HUES48 (cell line): ENCODE measurements around the gene VANGL1.

ENCODE experiments used
- H3K27ac ChIP-seq: one replicate; pipeline ENCODE4 v1.7.0; 2013; ENCODE audit warnings: low read depth, low read length, inconsistent platforms
- H3K27me3 ChIP-seq: 2 replicates; pipeline ENCODE4 v1.6.1; 2013; ENCODE audit warnings: mild to moderate bottlenecking, low read length; ENCODE audit not compliant: control insufficient read depth, insufficient read depth
- H3K36me3 ChIP-seq: 2 replicates; pipeline ENCODE4 v1.6.1; 2013; ENCODE audit warnings: low read length; ENCODE audit not compliant: control insufficient read depth, insufficient read depth
- H3K4me1 ChIP-seq: 2 replicates; pipeline ENCODE4 v1.6.1; 2013; ENCODE audit warnings: mild to moderate bottlenecking, low read length; ENCODE audit not compliant: control insufficient read depth, insufficient read depth
- H3K4me3 ChIP-seq: 2 replicates; pipeline ENCODE4 v1.5.1; 2013; ENCODE audit warnings: mild to moderate bottlenecking, low read depth, low read length
- H3K9ac ChIP-seq: 2 replicates; pipeline ENCODE4 v1.6.1; 2013; ENCODE audit warnings: mild to moderate bottlenecking, low read depth, low read length, moderate library complexity
- H3K9me3 ChIP-seq: 2 replicates; pipeline ENCODE4 v1.6.1; 2013; ENCODE audit warnings: low read length; ENCODE audit not compliant: control insufficient read depth, insufficient read depth

VANGL1 gene

GRCh38 chr1:115719285-115719684 is 77.5 kb downstream of the VANGL1 start:
- H3K27me3 ChIP-seq: no peaks in the 10 kb centered on the region
- no peak overlapping the region for H3K9ac ChIP-seq
- no peak overlapping the region for H3K27ac ChIP-seq
- no peaks in the 10 kb centered on the region for H3K9me3 ChIP-seq
- H3K36me3 ChIP-seq: no peaks in the 10 kb centered on the region
- H3K4me3 ChIP-seq: no peak overlapping the region
- H3K4me1 ChIP-seq: 0 out of 2 replicates have a peak, but pooled peaks cover 1% of the 10 kb centered on the region

GRCh38 chr1:115722221-115722620 is 80.5 kb downstream of the VANGL1 start:
- Histone ChIP-seq H3K4me3 (no peak overlapping the region), H3K27me3 (no peaks in the 10 kb centered on the region), H3K27ac (no peak overlapping the region), H3K9ac (no peak overlapping the region), H3K9me3 (no peaks in the 10 kb centered on the region), H3K36me3 (no peaks in the 10 kb centered on the region), H3K4me1 (no peaks in the 10 kb centered on the region)

- Histone ChIP-seq H3K27ac (no peak overlapping the region), H3K27me3 (no peaks in the 10 kb centered on the region), H3K4me1 (peaks cover 6% of the 10 kb centered on the region; the same call in 1 of the 2 replicates), H3K9ac (no peak overlapping the region), H3K9me3 (no peaks in the 10 kb centered on the region), H3K36me3 (no peaks in the 10 kb centered on the region), H3K4me3 (no peak overlapping the region)
These were observed 82.0 kb downstream of the VANGL1 start for GRCh38 chr1:115723756-115724155.

- Histone ChIP-seq H3K9ac (no peak overlapping the region), H3K9me3 (no peaks in the 10 kb centered on the region), H3K4me1 (peaks cover 6% of the 10 kb centered on the region; the same call in 1 of the 2 replicates), H3K36me3 (no peaks in the 10 kb centered on the region), H3K27me3 (no peaks in the 10 kb centered on the region), H3K4me3 (no peak overlapping the region), H3K27ac (no peak overlapping the region)
These were observed 83.8 kb downstream of the VANGL1 start for GRCh38 chr1:115725600-115725999.

- Histone ChIP-seq H3K36me3 (no peaks in the 10 kb centered on the region), H3K27ac (no peak overlapping the region), H3K9ac (no peak overlapping the region), H3K4me1 (peaks cover 6% of the 10 kb centered on the region; the same call in 1 of the 2 replicates), H3K4me3 (no peak overlapping the region), H3K27me3 (no peaks in the 10 kb centered on the region), H3K9me3 (no peaks in the 10 kb centered on the region)
These were observed 84.4 kb downstream of the VANGL1 start for GRCh38 chr1:115726161-115726560.

GRCh38 chr1:115726570-115726969 is 84.8 kb downstream of the VANGL1 start:
- no peaks in the 10 kb centered on the region for H3K9me3 ChIP-seq
- H3K4me3 ChIP-seq: no peak overlapping the region
- no peaks in the 10 kb centered on the region for H3K36me3 ChIP-seq
- H3K9ac ChIP-seq: no peak overlapping the region
- H3K27ac ChIP-seq: no peak overlapping the region
- peaks cover 6% of the 10 kb centered on the region; the same call in 1 of the 2 replicates for H3K4me1 ChIP-seq
- H3K27me3 ChIP-seq: no peaks in the 10 kb centered on the region

DNA sequence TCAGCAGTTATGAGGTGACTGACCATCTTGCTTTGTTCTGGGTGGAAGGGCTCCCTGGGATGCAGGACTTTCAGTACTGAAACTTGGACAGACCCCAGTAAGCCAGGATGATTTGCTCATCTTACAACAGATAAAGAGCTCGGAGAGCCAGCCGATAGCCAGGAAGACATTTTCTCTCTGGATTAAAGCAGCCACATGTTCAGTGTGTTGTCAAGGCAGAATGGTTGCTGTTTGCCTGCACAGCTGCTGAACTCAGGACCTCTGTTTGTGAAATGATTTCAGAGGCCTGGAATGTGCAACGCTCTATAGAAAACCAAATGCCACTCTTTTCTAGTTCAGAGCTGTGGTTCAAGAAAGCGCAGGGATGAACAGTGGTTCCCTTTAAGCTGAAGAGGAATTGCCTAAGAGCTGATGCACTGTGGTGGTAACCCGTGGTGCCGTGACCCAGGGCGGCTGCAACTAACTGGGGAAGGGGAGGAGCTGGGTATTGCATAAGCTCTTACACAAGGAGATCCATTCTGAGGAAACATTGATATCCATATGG is 86.0 kb downstream of the VANGL1 start:
- Histone ChIP-seq H3K9me3 (no peaks in the 10 kb centered on the region), H3K4me1 (peaks cover 6% of the 10 kb centered on the region; the same call in 1 of the 2 replicates), H3K27me3 (no peaks in the 10 kb centered on the region), H3K4me3 (no peak overlapping the region), H3K27ac (no peak overlapping the region), H3K9ac (no peak overlapping the region), H3K36me3 (no peaks in the 10 kb centered on the region)

- Histone ChIP-seq H3K4me3 (no peak overlapping the region), H3K4me1 (peaks cover 6% of the 10 kb centered on the region; the same call in 1 of the 2 replicates), H3K9me3 (no peaks in the 10 kb centered on the region), H3K36me3 (no peaks in the 10 kb centered on the region), H3K27ac (no peak overlapping the region), H3K27me3 (no peaks in the 10 kb centered on the region), H3K9ac (no peak overlapping the region)
These were observed 86.6 kb downstream of the VANGL1 start for GRCh38 chr1:115728341-115728740.

DNA sequence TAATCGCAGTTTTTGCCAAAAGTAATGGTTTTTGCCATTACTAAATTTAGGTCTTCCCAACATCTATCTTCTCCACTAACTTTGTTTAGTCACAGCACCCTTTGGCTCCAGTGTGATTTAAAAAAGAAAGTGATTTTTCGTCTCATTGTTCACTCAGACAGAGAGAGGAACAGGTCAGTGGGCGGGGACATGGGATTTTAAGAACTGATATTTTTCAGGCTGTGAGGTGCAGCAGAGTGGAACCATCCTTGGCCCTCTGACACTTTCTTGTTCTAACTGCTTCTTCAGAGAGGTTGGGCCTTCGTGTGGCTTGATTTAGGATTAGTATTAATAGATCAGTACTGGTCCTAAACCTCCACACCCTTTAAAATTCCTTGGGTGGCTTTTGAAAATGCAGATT is 88.0 kb downstream of the VANGL1 start:
- no peak overlapping the region for H3K4me3 ChIP-seq
- H3K4me1 ChIP-seq: peaks cover 6% of the 10 kb centered on the region; the same call in 1 of the 2 replicates
- H3K27me3 ChIP-seq: no peaks in the 10 kb centered on the region
- no peak overlapping the region for H3K9ac ChIP-seq
- no peak overlapping the region for H3K27ac ChIP-seq
- H3K36me3 ChIP-seq: no peaks in the 10 kb centered on the region
- H3K9me3 ChIP-seq: no peaks in the 10 kb centered on the region

- Histone ChIP-seq H3K9me3 (no peaks in the 10 kb centered on the region), H3K27me3 (no peaks in the 10 kb centered on the region), H3K9ac (no peak overlapping the region), H3K27ac (no peak overlapping the region), H3K4me3 (no peak overlapping the region), H3K36me3 (no peaks in the 10 kb centered on the region), H3K4me1 (peaks cover 12% of the 10 kb centered on the region)
These were observed 90.5 kb downstream of the VANGL1 start for GRCh38 chr1:115732316-115732715.

- Histone ChIP-seq H3K9me3 (no peaks in the 10 kb centered on the region), H3K9ac (no peak overlapping the region), H3K4me3 (no peak overlapping the region), H3K27me3 (no peaks in the 10 kb centered on the region), H3K36me3 (no peaks in the 10 kb centered on the region), H3K27ac (no peak overlapping the region), H3K4me1 (peaks cover 6% of the 10 kb centered on the region)
These were observed 99.0 kb downstream of the VANGL1 start for GRCh38 chr1:115740811-115741210.
